Vagina (tissue), 2 donors: ENCODE data around the gene ZNF516. TPM values are rescaled to one million over a fixed set of nuclear protein-coding genes. Genes with fewer than 3 reads are reported as not detected.

Experiments
- DNase-seq, 2 donors: peaks; one replicate each; pipeline ENCODE4 v3.0.0-alpha.2; 2017; ENCODE audit errors: extremely low spot score in 2 of 2
- H3K27ac ChIP-seq: fragments of 200-600 bp; sonication (generic); one replicate; pipeline ENCODE4 v1.5.1; 2019
- H3K27me3 ChIP-seq: fragments of 200-600 bp; sonication (generic); one replicate; pipeline ENCODE4 v1.5.1; 2019
- H3K36me3 ChIP-seq, 2 donors: fragments of 200-600 bp; sonication (generic); one replicate each; pipeline ENCODE4 v1.5.1; 2017 to 2019
- H3K4me1 ChIP-seq: fragments of 200-600 bp; sonication (generic); one replicate; pipeline ENCODE4 v1.5.1; 2019
- H3K4me3 ChIP-seq, 2 donors: fragments of 200-600 bp; sonication (generic); 1 replicate in 1 of 2; 2 replicates in 1 of 2; pipeline ENCODE4 v1.5.1; 2016 to 2019
- H3K9me3 ChIP-seq: fragments of 200-600 bp; sonication (generic); one replicate; pipeline ENCODE4 v1.5.1; 2019
- POLR2A ChIP-seq, 2 donors: fragments of 450-650 bp; IDR thresholded peaks; one replicate each; pipeline ENCODE4 v1.6.1; 2017; ENCODE audit warnings: antibody characterized with exemption in 2 of 2, mild to moderate bottlenecking in 2 of 2, moderate library complexity in 2 of 2
- POLR2AphosphoS5 ChIP-seq, 2 donors: sonication (generic); formaldehyde crosslinking; IDR thresholded peaks; one replicate each; pipeline ENCODE4 v1.9.0; 2017; ENCODE audit warnings: antibody characterized with exemption in 2 of 2, mild to moderate bottlenecking in 2 of 2, low read depth in 1 of 2; ENCODE audit not compliant: insufficient read depth in 1 of 2
- intact Hi-C: fragments of 100-400 bp; cut with DNase I; formaldehyde crosslinking; loops from one replicate; pipeline ENCODE4 v1.15.1; 2023
- total RNA-seq: library from RNA; depleted of rRNA; stranded (reverse); fragments of >200 nt; gene quantifications from one replicate; pipeline ENCODE4 v1.2.3, GENCODE V29; 2016
- TF ChIP-seq, protein P1 (sequence below), 3 experiments: fragments of 450-650 bp in 2 of 3; fragments of 200-600 bp in 1 of 3; sonication (generic) in 1 of 3; IDR thresholded peaks; one replicate each; pipeline ENCODE4 v1.5.1; 2017 to 2019; ENCODE audit warnings: antibody characterized with exemption in 3 of 3, mild to moderate bottlenecking in 2 of 3, moderate library complexity in 2 of 3

ZNF516 gene
- total RNA-seq, 1 donor from 2014 or later, result 46.4 TPM

DNA sequence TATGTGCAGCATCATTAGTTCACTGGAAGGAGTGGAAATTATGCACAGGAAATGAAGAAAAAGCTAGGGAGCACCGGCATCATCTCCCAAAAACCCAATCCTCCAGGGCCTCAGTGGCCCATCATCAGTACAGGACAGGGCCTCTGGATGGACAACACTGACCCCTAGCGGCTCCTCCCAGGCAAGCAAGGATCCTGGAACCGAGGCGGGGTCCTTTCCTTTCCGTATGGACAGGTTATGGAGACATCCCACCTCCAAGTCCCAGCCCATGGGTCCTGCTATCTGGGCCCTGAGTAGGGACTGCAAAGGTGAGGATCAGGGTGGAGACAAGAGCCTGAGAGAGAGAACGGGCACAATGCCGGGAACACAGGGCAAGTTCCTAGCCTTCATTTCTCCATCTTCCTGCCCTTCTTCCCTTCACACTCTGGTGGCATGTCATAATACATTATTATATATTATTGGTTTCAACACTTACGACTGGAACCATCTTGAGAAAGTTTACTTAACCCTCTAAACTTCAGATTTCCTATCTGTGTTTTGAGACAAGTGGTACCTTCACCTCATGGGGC, 68.2 kb downstream of the ZNF516 start:
- no peak overlapping the region for H3K4me3 ChIP-seq
- no peaks in the 10 kb centered on the region for H3K9me3 ChIP-seq
- peaks cover 72% of the 10 kb centered on the region for H3K4me1 ChIP-seq
- peak overlapping the region; percentile 89 for H3K27ac ChIP-seq
- no peak for TF ChIP-seq POLR2A (IDR thresholded peaks at IDR 0.05)
- TF ChIP-seq, protein P1, sequence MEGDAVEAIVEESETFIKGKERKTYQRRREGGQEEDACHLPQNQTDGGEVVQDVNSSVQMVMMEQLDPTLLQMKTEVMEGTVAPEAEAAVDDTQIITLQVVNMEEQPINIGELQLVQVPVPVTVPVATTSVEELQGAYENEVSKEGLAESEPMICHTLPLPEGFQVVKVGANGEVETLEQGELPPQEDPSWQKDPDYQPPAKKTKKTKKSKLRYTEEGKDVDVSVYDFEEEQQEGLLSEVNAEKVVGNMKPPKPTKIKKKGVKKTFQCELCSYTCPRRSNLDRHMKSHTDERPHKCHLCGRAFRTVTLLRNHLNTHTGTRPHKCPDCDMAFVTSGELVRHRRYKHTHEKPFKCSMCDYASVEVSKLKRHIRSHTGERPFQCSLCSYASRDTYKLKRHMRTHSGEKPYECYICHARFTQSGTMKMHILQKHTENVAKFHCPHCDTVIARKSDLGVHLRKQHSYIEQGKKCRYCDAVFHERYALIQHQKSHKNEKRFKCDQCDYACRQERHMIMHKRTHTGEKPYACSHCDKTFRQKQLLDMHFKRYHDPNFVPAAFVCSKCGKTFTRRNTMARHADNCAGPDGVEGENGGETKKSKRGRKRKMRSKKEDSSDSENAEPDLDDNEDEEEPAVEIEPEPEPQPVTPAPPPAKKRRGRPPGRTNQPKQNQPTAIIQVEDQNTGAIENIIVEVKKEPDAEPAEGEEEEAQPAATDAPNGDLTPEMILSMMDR (IDR thresholded peaks at IDR 0.05), result peak in 2 of 3 experiments; percentile 42 to 66
- peak in 1 of 2 donors; percentile 86 for DNase-seq
- no peaks in the 10 kb centered on the region for H3K27me3 ChIP-seq
- intact Hi-C loops, result no loop called here
- H3K36me3 ChIP-seq, result no peaks in the 10 kb centered on the region

DNA sequence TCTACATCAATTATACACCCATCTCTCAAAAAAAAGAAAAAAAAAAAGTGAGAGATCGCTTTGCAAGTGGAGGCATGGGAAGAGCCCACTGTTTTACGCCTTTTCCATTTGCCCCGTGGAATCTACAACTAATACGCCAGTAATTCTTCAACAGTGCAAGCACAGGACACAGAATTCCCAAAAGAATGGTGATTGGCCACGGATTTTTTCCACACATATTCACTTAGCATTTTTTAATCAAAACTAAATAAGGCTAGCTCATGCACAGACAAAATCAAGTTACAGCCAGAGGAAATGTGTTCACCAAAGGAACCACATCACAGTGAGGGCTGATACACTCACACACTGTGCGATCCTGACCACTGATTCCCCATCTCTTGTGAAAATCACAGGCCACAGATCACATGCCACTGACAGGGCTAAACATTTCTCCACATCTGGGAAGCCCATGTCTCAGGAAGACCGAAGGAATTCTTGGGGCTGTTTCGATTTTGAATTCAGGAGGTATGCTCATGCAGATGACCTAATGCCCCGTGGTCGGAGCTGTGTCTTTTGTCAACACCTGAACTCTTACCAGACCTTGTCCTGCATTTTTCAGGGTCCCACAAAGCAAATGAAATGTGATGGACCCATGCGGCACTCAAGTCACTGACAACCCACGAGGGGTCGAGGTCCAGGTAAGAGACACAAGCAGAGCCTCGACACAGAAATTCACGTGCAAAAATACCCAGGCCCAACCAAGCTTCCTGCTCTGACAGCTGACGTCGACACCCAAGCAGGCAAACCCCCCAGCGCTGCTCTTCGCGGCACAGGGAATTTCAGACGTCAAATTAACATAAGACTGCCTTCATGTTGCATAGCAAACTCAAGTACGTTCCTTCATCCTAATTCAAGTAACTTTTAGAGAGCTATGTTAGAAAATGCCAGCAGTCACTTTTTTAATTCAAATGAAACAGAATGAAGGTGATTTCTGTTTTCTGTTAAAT, 69.6 kb downstream of the ZNF516 start:
- H3K4me3 ChIP-seq, result no peak overlapping the region
- H3K27ac ChIP-seq, result peak overlapping the region; percentile 89
- intact Hi-C loops, result no loop called here
- TF ChIP-seq, protein P1 (IDR thresholded peaks at IDR 0.05), result no peak
- TF ChIP-seq POLR2A (IDR thresholded peaks at IDR 0.05), result no peak
- TF ChIP-seq POLR2AphosphoS5 (IDR thresholded peaks at IDR 0.05; ENCODE audit: insufficient read depth in 1 of 2, low read depth in 1 of 2), result no peak
- DNase-seq, result peak; percentile 22 to 86
- peaks cover 69% of the 10 kb centered on the region for H3K4me1 ChIP-seq
- no peaks in the 10 kb centered on the region for H3K9me3 ChIP-seq
- no peaks in the 10 kb centered on the region for H3K27me3 ChIP-seq
- H3K36me3 ChIP-seq, result no peaks in the 10 kb centered on the region

DNA sequence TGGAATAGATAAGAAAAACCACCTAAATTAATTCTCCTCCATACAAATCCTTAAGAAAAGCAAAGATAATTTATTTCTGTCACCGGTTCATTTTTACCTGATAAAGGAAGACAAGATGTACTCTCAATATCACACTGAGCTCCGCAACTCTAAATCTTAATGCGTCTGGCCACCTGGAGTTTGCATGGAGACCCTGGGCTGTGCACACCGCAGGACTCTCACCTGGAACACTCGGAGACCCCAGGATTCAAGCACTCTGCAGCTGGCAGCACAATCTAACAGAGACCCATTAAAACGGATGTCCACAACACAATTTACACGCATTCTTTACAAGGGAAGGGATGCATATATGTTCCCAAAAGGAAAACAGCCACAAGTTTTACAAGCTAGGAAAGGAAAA, 72.2 kb downstream of the ZNF516 start:
- H3K36me3 ChIP-seq, result no peaks in the 10 kb centered on the region
- no peaks in the 10 kb centered on the region for H3K27me3 ChIP-seq
- no peak overlapping the region for H3K4me3 ChIP-seq
- TF ChIP-seq POLR2A (IDR thresholded peaks at IDR 0.05), result no peak
- no peak for TF ChIP-seq POLR2AphosphoS5 (IDR thresholded peaks at IDR 0.05; ENCODE audit: insufficient read depth in 1 of 2, low read depth in 1 of 2)
- TF ChIP-seq, protein P1 (IDR thresholded peaks at IDR 0.05), result no peak
- DNase-seq, result peak in 1 of 2 donors; percentile 62
- no peaks in the 10 kb centered on the region for H3K9me3 ChIP-seq
- H3K4me1 ChIP-seq, result peaks cover 61% of the 10 kb centered on the region
- intact Hi-C loops, result no loop called here
- peak overlapping the region; percentile 26 for H3K27ac ChIP-seq

DNA sequence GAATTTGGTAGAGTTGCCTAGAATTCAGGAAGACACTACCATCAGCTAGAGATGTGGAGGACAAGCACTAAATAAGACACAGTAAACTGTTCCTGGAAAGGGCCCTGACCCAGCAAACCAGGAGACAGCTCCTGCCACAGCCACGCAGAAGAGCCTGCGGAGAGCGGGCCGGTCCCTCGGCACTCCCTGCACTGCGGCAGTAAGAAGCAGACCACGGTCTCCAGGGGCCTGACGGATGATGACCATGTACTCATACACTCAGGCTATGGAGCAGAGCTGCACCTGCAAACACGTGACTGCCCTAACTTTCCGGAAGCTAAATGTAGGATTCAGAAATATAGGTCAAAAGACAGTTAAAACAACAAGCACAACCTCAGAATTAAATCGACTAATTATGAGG, 72.9 kb downstream of the ZNF516 start:
- H3K4me1 ChIP-seq, result peaks cover 58% of the 10 kb centered on the region
- no peak overlapping the region for H3K4me3 ChIP-seq
- peak in 1 of 2 donors; percentile 58 for DNase-seq
- intact Hi-C loops, result no loop called here
- TF ChIP-seq POLR2A (IDR thresholded peaks at IDR 0.05) (no peak), POLR2AphosphoS5 (IDR thresholded peaks at IDR 0.05; ENCODE audit: insufficient read depth in 1 of 2, low read depth in 1 of 2) (no peak)
- TF ChIP-seq, protein P1 (IDR thresholded peaks at IDR 0.05), result no peak
- H3K9me3 ChIP-seq, result no peaks in the 10 kb centered on the region
- no peaks in the 10 kb centered on the region for H3K27me3 ChIP-seq
- H3K27ac ChIP-seq, result peak overlapping the region; percentile 26
- H3K36me3 ChIP-seq, result no peaks in the 10 kb centered on the region
